HG03457 (cell line): Measurements from ENCODE around the gene COL9A1.

Experiments
- ATAC-seq: cut with Tn5 transposase; IDR thresholded peaks from one replicate; pipeline ENCODE4 v1.9.1; 2021; ENCODE audit warnings: moderate number of reproducible peaks; ENCODE audit not compliant: unreplicated experiment

Gene COL9A1

DNA sequence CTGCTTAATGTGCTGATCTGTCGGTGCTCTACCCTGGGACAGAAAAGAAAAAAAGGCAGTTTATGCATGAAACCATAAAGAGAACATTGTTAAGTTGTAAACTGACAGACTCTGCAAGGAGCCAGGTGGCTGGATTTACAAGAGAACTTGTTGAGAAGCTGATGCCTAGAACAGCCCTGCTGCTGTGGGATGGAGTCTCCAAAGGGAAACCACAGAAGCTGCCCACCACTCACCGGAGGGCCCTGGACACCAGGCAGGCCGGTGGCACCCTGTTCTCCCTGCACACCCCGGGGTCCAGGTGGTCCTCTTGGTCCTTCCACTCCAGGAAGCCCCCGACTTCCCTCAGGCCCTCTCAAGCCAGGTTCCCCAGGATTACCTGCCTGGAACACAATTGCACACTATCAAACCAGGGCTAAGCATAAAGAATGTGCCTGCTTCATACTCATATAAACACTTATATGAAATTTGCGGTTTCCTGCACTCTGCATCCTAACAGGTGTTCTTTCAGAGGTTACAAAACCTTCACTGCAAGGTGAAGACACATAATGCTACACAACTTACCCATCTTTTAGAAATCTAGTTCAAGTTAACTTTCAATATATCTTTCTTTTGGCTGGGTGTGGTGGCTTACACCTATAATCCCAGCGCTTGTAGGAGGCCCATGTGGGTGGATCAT lies 68.2 kb downstream of the COL9A1 start:
- ATAC-seq: no peak

DNA sequence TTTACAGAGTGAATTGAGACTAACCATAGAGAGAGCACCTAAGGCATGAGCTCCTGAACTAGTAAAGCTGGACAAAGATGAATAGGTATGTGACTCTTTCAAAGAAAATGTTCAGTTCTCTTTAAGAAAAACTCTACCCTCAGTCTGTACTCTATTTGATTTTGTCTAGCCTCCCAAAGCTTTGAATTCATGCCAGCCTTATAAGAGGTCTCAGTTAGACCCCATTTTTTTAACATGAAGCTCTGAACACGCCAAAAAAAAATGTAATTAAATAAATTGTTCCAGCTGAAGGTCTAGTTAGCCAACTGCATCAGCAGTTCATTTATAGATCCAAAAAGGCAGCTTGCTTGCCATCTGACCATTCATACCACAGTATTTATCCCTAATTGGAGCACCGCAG lies 71.6 kb downstream of the COL9A1 start:
- ATAC-seq: no peak

- no peak for ATAC-seq
Measured at GRCh38 chr6:70225055-70225454, 77.8 kb downstream of the COL9A1 start.

DNA sequence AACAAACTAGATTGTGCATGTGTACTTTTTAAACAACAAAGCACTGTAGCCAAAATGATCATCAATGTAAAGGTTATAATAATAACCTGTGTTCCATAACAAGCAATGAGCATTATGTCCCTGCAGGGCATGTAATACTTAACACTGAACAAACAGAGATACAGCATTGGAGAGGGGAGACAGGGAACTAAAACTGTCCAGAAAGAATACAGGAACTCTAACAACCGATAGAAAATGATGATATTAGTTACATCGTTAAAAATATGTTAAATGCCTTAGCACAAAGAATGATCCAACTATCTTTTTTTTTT lies 80.5 kb downstream of the COL9A1 start:
- ATAC-seq: no peak

- ATAC-seq: no peak
Measured at GRCh38 chr6:70221715-70222438, 81.0 kb downstream of the COL9A1 start.

DNA sequence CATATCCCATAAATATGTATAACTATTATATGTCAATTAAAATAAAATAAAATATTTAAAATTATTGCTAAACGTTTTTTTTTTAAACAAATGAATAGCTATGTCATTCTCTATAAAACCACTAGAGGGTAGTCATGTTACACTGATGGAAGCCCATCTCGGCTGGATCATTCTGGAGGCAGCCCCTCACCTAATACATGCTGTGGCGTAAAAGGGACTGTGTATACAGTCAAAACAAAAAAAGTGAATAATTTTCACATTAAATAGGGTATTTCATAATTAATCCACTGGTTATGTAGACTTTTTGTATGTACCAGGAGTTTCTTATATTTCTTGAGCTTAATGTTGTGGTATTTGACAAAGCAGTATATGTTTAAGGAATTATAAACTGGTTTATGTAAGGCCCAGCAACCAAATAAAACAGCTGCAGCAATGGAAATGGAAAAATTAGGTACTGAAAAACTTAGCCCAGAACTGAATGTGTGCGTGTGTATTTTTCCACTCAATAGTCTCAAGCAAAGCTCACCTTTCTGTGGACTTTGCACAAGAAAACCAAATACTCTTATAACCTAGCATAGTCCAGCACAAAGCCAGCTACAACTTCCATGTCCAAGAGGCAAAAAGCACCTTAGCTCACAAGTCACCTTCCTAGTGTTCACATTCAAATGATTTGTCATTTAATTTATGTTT lies 81.7 kb downstream of the COL9A1 start:
- ATAC-seq: no peak

- ATAC-seq: no peak
Measured at GRCh38 chr6:70219943-70220613, 82.8 kb downstream of the COL9A1 start.

- ATAC-seq: no peak
Measured at GRCh38 chr6:70216767-70217166, 86.1 kb downstream of the COL9A1 start.

DNA sequence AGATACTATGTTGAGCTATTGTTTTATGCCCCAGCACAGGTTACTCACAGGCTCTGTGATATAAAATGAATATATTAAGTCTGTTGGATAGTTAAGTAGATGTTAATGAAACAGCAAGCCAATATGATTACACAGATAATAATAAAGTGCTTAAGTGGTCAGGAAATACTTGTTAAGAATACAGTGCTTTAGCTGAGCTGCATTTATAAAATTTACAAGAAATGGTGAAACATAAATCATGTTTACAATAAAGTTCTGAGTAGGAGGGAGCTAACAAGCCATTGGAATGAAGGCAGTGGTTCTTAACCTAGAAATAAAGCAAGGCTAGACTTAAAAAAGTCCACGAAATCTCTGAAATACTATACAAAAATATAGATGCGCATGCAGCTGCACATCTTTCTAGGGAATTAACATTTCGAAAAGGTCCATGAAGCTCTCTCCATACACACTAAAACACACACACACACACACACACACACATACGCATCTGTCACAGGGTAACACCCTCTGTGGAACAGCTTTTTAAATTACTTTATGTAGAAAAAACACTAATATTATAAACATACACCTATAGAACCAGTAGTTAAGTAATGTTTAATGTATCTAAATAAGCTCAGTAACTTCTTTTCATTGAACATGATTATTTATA lies 87.3 kb downstream of the COL9A1 start:
- ATAC-seq: no peak

DNA sequence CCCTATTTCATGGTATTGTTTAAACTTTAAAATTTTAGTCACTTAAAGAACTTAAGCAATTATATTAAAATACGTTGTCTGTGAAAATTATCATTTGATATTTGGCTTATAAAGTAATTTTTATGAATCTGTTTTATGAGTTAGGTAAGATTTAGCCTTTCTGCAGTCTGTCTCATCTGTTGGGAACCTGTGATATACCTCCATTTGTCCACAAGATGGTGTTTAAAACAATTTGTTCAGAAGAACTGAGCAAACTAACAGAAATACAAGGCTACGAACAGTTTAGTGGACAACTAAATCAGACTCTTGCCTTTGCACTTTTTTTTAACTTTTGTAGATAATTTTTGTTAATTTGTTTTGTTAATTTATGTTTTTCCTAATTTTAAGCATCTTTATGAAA lies 92.4 kb downstream of the COL9A1 start:
- no peak for ATAC-seq

DNA sequence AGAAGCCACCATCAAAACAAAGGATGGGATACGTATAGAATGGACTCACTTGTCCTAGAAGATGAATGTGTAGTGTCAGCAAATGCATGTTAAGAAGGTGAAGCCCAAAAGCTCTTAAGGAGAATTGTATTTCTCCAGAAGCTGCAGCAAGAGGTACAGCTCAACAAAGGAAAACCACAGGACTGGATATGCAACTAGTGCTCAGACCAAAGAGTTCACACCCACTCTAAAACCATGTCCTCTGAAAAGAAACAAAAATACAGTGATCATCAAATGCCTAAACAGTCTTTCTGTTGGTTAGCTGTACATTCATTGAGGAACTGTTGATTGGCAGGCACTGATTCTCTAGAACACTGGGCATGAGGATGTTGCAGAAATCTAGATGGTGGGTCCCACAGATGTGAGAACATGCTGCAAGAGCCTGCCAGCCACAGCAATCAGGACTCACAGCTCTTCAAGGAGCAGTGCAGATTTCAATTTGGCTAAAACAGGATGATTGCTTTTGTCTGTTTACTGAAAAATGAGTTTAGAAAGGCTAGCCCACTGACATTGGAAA lies 94.6 kb downstream of the COL9A1 start:
- ATAC-seq: no peak

- no peak for ATAC-seq
Measured at GRCh38 chr6:70198785-70199184, 104.1 kb downstream of the COL9A1 start.

DNA sequence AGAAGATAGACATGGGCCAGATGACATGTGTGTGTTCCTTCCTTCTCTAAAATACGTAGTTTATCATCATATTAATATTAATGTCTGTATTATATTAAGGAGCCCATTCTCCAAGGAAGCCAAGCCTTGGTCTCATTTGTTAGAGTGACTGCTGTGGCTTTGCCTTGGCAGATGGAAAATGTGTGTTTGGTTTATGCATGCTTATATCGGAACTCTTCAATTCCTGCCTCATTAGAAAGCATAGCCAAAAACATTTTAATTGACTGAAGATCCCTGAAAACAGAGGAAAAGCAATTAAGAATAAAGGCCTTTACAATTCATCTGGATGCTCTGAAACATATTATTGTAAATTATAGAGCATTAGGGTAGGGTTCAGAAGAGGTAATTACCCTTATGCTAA lies 106.4 kb downstream of the COL9A1 start:
- no peak for ATAC-seq

GRCh38 chr6:70194421-70194820 lies 108.5 kb downstream of the COL9A1 start:
- no peak for ATAC-seq

GRCh38 chr6:70188202-70188601 lies 114.7 kb downstream of the COL9A1 start:
- no peak for ATAC-seq

GRCh38 chr6:70186461-70186860 lies 116.4 kb downstream of the COL9A1 start:
- no peak for ATAC-seq

DNA sequence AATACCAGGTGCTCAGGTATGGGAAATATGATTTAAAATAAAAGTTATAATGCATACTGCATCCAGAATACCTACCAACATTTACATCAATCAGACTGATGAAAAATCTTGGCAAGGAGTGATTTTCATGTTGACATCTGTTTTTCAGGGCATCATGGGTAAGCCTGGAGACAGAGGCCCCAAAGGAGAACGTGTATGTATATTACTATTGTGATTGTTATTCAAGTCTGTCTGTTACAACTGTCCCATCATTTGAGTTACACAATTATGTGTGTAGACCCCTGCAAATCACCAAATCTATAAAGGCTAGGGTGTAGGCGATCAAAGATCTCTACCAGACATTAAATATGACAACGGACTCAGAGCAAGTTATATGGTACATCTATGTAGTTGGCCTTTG lies 118.2 kb downstream of the COL9A1 start:
- ATAC-seq: no peak

DNA sequence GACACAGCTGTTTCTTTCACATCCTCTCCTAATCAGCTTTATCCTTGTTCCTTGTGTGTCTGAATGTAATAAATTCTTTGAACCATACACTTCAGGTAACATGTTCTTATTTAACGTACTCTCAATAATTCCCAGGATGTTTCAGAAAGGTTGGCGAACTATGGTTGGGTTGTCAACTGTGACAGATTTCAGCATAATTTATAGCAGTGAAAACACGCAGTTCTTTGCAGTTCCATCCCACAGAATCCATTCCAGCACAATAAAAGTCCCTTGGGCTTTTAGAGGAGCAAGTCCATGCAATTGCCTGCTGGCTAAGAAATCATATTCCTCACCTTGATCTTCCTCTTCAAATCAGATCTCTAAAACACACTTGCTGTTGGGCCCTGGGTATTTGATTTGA lies 119.3 kb downstream of the COL9A1 start:
- ATAC-seq: no peak

DNA sequence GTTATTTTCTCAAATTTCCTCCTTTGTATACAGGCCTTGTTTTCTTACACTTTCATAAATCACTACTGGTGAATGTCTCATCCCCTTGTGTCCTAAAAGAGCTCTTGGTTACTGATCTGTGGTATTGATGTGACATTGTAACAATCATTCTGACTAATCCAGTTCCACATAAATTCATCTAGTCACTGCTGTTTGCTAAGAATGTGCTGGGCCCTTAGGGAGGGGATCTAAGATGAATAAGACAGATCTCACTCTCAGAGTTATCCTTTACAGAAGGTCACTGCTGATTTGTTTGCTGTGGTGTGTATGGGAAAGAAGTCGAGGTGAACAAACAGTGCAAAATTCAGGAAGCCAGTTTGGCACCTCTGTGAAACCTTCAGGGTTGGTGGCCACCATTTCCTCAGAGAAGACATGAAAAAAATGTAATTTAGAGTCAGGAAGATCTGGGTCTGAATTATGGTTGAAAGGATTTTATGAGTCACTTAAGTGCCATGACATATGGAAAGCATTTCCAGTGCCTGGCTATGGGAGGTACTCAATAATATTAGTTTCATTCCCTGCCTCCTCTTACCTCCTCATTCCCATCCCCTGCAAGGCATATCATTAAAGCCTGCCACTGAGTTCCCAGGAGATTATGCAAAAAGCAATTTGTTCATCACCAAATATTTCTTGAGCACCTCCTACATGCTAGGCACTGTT lies 121.8 kb downstream of the COL9A1 start:
- no peak for ATAC-seq

- no peak for ATAC-seq
Measured at GRCh38 chr6:70180183-70180900, 122.5 kb downstream of the COL9A1 start.
